ENCODE data around the gene HSPE1.
"Not testable (repeated sequence)": the region's sequence is repeated elsewhere in the genome, so short reads cannot be mapped to it uniquely, and the experiment has no call there.

The HSPE1 gene

GRCh38 chr2:197498937-197499593 is 1.1 kb upstream of the HSPE1 start:
- peak; percentile 42 for DNase-seq

- DNase-seq, result peak; percentile 42
These were observed 438 bp downstream of the HSPE1 start for GRCh38 chr2:197500503-197501131.

- DNase-seq, result no peak
These were observed 2.0 kb downstream of the HSPE1 start for GRCh38 chr2:197502201-197502600.

- DNase-seq, result no peak
These were observed 2.5 kb downstream of the HSPE1 start for GRCh38 chr2:197502685-197503084.

GRCh38 chr2:197504000-197504399 is 3.8 kb downstream of the HSPE1 start:
- DNase-seq, result no peak

GRCh38 chr2:197504512-197504911 is 4.3 kb downstream of the HSPE1 start:
- DNase-seq, result no peak

- DNase-seq, result no peak
These were observed 6.5 kb downstream of the HSPE1 start for GRCh38 chr2:197506658-197507057.

GRCh38 chr2:197513915-197514314 is 13.7 kb downstream of the HSPE1 start:
- DNase-seq, result no peak

- DNase-seq, result no peak
These were observed 14.6 kb downstream of the HSPE1 start for GRCh38 chr2:197514754-197515153.

GRCh38 chr2:197515315-197515738 is 15.1 kb downstream of the HSPE1 start:
- peak; percentile 29 for DNase-seq

GRCh38 chr2:197515739-197516392 is 15.7 kb downstream of the HSPE1 start, which contains the start of gene MOB4:
Gene MOB4 (plus strand): TSS chr2:197516066. CDS start chr2:197516087, 21 bp downstream.
- DNase-seq, result peak; percentile 92

- no peak for DNase-seq
These were observed 16.2 kb downstream of the HSPE1 start for GRCh38 chr2:197516393-197516761.

GRCh38 chr2:197517150-197517549 is 17.0 kb downstream of the HSPE1 start:
- DNase-seq, result no peak

- no peak for DNase-seq
These were observed 38.2 kb downstream of the HSPE1 start for GRCh38 chr2:197538412-197538811.

GRCh38 chr2:197539734-197540133 is 39.6 kb downstream of the HSPE1 start:
- DNase-seq, result no peak

GRCh38 chr2:197543206-197543605 is 43.0 kb downstream of the HSPE1 start:
- no peak for DNase-seq

- no peak for DNase-seq
These were observed 47.2 kb downstream of the HSPE1 start for GRCh38 chr2:197547163-197547900.

GRCh38 chr2:197548582-197548981 is 48.4 kb downstream of the HSPE1 start:
- no peak for DNase-seq

- not testable (repeated sequence) for DNase-seq
These were observed 51.1 kb downstream of the HSPE1 start for GRCh38 chr2:197551260-197551659.

Measured in CD4-positive, alpha-beta T cell treated with Interleukin-4 for 4 hours (primary cell).